HL-60/S4 treated with retinoic acid at 250 ng/mL for 4 days and 3 days (cell line): Measurements from ENCODE around the gene TXNDC17.

Experiments
- in situ Hi-C: fragments of 300-500 bp; cut with MboI; formaldehyde crosslinking; loops from 2 replicates; pipeline ENCODE4 v1.7.0; 2022; ENCODE audit warnings: low sequenced_read_pairs

TXNDC17 gene

DNA sequence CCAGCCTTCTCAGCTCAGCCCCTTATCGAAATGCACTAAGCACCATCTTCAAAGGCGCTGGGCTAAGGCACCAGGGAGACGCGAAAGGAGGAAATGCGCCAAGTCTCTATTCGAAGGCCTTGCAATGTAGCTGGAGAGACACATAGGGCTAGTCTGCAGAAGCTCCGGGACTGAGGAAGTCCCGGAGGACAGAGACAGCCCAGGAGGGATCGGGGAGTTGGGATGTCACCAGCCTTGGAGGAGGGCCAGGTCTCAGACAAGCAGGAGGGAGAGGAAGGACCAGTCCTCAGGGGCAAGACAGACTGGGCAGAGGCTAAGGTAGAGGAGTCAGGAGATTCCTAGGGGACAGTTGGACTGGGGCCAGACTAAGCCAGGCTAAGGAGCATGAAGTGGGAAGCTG, 19.2 kb downstream of the TXNDC17 start:
- in situ Hi-C loops, result loop anchor here (10.0 kb wide), 1 partner anchor 355 kb away; the partner anchor contains the start of gene RNASEK

DNA sequence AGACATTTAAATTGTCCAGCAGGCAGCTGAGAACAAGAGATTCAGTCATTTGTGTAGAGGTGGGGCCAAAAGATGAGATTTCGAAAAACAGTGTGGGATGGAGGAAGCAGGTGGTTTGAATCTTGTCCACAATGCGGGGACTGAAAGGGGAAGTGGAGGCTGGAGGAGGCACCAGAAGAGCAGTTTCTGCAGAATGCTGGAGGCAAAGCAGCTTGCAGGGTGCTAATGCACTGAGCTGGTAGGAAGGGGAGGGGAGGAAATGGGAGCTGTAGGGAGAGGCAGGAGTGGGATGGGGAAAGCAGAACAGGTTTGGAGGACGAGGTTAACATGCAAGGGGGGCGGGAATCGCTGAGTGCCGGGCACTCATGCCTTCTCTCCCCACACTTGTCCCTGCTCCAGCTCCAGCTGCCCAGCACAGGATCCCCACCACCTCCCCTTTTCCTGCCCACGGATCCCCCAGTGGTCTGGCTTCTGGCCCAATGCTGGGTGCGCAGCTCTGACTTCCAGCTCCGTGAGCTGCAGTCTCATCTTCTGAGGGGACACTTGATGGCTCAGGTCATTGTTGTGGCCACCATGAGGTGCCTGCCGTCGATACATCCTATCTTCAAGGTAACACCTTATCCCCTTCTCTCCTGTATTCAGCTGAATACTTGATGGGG, 20.1 kb downstream of the TXNDC17 start:
- in situ Hi-C loops, result loop anchor here (10.0 kb wide), 1 partner anchor 354 kb away; the partner anchor contains the start of gene RNASEK

DNA sequence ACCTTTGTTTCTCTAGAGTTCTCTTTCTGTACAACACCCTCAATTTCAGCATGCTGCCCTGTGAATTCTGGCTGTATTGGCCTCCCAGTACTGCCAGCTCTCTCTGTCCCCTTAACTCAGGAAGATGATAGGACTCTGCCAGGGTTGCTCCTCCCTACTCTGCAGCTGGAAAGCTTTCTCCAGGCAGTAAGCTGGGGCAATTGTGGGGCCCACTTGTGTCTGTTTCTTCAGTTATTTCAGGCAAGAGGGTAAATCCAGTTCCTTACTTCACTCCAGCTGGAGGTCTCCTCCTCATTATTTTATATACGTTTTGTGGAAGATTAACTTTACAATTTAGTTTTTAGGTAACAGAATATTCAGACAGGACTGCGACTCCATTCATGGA, 20.6 kb downstream of the TXNDC17 start:
- in situ Hi-C loops, result loop anchor here (10.0 kb wide), 1 partner anchor 353 kb away; the partner anchor contains the start of gene RNASEK

DNA sequence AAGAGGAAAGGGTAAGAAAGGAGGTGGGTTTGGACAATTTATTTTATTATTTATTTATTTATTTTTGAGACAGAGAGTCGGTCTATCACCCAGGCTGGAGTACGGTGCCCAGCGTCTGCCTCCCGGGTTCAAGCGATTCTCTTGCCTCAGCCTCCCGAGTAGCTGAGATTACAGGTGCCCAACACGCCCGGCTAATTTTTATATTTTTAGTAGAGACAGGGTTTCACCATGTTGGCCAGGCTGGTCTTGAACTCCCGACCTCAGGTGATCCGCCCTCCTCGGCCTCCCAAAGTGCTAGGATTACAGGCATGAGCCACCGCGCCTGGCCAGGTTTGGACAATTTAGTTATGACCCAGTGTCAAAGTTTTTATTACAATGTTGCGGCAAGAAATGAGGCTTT, 22.3 kb downstream of the TXNDC17 start:
- in situ Hi-C loops, result loop anchor here (10.0 kb wide), 1 partner anchor 352 kb away; the partner anchor contains the start of gene RNASEK

DNA sequence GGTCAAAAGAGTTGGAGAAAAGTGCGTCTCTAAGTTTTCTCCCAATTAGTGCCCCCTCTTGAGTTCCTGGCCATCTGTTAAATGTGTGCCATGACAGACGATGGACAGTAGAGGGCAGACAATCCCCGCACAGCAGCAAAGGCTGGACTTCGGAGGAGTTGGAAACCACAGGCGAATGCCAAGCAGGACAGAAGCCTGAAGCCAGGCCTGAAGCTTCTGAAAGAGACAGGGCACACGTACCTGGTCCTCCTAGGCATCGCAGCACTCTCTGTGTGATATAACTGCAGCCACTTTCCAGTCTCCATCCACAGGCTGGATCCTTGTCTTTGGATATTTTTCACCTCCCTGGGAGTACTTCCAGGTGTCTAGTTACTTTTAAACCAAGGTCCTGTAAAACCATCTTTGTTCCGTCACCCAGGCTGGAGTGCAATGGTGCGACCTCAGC, 25.2 kb downstream of the TXNDC17 start:
- in situ Hi-C loops, result loop anchor here (10.0 kb wide), 1 partner anchor 349 kb away; the partner anchor contains the start of gene RNASEK

DNA sequence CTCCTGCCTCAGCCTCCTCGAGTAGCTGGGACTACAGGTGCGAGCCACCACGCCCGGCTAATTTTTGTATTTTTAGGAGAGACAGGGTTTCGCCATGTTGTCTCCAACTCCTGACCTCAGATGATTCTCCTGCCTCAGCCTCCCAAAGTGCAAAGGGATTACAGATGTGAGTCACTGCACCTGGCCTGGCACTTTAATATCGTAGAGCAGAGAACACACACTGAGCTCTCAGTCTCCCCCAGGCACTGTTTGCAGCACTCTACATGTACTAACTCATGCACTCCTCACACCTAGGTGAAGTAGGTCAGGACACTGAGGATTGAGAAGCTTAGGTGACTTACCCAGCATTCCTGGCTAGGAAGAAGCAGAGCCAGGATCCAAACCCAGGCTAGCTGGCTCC, 25.7 kb downstream of the TXNDC17 start:
- in situ Hi-C loops, result loop anchor here (10.0 kb wide), 1 partner anchor 348 kb away; the partner anchor contains the start of gene RNASEK

DNA sequence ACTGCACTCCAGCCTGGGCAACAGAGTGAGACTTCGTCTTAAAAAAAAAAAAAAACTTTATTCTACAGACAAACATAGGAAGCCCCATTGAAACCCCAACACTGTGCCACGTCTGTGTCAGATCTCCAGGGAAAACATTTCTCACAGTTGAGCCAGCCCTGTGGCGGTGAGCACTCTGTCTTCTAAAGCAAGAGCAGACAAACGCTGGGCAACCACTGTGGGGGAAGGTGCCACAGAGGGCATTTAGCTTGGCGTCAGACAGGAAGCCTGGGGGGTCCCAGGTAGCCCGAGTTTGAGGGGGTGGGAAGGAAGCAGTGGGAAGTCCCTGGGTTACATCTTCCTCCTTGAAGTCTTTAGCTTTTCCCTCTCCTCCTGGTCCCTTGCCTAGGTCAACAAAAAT, 26.7 kb downstream of the TXNDC17 start:
- in situ Hi-C loops, result loop anchor here (10.0 kb wide), 1 partner anchor 347 kb away; the partner anchor contains the start of gene RNASEK

DNA sequence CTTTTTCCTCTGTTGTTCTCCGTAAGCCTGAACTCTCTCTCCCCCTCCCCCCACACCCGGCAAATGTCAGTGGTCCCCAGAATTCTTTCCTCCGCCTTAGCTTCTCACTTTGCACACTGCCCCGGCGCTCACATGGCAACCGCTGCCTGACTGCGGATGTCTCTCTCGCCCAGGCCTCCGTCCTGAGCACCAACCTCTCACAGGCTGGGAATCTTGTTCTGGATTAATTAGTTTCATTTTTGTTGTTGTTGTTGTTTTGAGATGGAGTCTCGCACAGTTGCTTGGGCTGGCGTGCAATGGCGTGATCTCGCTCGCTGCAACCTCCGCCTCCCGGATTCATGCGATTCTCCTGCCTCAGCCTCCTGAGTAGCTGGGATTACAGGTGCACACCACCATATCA, 27.4 kb downstream of the TXNDC17 start:
- in situ Hi-C loops, result loop anchor here (10.0 kb wide), 1 partner anchor 347 kb away; the partner anchor contains the start of gene RNASEK

DNA sequence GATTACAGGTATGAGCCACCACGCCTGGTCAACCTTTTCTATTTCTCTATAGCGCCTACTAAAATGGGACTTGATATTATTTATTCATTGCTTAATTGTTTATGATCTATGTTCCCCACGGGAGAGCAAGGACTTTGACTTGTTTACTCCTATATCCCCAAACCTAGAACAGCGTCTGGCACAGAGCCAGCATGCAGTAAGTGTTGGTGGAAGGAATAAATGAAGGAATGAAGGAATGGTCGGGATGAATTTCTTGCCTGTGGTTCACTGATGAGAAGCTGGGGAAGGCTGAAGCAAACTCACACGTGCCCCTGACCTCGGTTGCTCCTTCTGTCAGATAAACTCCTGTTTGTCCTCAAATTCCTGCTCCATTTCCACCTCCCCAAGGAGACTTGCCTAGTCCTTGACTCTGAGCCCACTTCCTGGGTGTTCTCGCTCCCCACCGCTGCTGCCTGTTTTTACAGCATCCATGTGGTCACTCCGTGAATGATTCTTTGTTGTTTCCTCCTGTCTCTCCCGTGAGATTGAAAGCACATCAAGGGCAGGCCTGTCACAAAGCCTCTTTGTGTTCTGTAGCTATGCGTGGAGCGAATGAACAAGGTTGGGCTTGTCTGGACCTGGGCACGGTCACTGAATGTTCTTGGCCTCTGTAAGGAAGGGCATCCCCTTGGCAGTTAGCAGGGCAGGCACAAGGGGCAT, 28.0 kb downstream of the TXNDC17 start:
- in situ Hi-C loops, result loop anchor here (10.0 kb wide), 1 partner anchor 346 kb away; the partner anchor contains the start of gene RNASEK

DNA sequence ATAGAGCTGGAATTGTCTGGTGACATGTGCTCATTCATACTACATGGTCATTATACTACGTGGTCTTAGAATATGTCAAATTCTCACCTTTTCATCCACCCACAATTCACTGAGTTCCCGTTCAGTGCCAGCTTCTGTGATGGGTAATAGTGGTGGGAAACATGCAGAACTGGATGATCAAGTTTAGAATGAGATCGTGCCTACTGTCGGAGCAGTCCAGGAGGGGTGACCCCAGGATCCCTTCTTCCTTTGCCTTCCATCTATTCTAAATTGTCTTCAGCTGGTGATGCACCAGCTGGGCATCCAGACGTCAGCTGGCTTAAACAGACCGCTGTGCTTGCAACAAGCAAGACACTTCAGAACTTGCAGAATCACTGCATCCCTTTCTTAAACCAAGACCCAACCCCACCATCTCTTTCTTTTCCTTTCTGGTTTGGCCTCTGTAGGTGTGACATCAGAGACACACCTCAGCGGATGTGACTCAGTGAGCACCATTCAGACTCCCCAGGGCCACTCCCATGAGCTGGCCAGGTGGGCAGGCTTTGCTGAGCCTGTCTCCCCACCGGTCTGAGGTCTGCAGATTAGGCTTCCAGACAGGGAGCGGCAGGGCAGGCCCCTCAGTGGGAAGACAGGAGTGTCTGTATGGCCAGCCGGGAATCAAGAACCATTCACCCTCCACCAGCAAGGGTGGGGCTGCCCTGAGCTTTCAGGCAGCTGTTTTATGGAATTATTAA, 28.8 kb downstream of the TXNDC17 start:
- in situ Hi-C loops, result loop anchor here (10.0 kb wide), 1 partner anchor 345 kb away; the partner anchor contains the start of gene RNASEK

DNA sequence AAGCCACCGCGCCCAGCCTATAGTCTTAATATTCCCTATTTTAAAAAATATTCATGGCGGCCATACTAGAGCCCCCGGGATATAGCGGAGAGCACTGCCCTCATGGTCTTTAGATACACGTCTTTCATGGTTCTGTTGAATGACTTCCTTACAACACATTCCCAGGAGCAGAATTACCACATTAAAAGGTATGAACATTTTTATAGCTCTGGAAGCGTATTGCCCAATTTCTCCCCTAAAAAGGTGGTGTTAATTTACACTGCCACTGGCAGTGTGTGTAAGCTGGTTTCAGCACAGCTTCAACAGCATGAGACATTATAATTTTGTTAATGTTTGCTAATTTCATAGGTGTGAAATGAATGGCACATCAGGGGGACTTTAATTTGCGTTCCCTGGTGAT, 29.7 kb downstream of the TXNDC17 start:
- in situ Hi-C loops, result no loop called here

DNA sequence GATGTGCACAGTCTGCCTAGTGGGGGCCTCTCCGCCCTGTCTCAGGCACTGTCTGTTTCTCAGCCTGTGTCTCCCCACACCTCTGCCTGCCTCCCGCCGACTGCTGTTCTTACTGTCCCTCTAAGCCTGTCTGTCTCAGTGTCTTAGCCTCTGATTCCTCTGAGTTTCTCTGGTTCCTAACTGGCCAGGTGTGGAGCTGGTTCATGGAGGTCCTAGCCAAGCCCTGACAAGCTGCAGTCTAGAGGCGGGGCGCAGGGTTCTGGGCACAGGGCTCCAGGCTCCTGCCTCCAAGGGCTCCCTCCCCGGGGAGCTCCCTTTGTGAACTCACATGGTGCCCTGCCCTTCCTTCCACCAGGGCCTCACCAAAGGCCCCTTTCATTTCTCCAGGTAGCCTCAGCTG, 30.1 kb downstream of the TXNDC17 start:
- in situ Hi-C loops, result no loop called here

DNA sequence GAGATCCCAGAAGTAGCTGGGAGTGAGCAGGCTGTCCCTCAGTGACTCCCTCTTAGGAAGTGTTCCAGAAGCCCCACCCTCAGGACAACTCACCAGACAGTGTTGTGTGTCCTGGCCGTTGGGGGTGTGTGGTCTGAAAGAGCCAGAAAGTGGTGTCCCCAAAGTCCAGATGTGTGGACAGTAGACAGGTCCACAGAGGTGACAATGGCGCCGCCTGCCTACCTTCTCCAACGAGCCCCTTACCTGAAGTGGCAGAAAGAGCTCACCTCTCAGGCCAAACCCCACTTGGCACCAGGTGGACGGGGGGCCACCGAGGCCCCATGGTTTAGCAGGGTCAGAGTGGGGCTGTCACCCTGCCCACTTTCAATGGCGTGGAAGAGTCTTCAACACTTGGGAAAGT, 30.6 kb downstream of the TXNDC17 start:
- in situ Hi-C loops, result no loop called here

DNA sequence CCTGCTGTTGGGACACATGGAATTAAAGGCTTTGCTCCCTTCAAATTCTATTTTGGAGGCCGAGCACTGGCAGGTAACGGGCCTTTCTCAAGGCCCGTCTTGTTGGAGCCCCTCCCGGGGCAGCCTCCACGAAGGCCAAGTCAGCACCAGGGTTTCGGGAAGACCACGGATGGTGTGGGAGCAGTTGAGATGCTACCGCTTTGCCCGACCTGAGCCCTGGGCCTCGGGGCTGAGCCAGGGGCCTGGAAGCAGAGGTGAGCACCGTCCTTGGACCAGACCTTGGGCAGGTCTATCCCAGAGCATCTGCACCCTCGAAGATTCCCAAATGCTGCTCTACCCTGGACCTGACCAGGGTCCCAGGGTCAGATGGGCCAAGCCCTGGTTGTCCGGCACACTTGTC, 33.7 kb downstream of the TXNDC17 start:
- in situ Hi-C loops, result no loop called here

DNA sequence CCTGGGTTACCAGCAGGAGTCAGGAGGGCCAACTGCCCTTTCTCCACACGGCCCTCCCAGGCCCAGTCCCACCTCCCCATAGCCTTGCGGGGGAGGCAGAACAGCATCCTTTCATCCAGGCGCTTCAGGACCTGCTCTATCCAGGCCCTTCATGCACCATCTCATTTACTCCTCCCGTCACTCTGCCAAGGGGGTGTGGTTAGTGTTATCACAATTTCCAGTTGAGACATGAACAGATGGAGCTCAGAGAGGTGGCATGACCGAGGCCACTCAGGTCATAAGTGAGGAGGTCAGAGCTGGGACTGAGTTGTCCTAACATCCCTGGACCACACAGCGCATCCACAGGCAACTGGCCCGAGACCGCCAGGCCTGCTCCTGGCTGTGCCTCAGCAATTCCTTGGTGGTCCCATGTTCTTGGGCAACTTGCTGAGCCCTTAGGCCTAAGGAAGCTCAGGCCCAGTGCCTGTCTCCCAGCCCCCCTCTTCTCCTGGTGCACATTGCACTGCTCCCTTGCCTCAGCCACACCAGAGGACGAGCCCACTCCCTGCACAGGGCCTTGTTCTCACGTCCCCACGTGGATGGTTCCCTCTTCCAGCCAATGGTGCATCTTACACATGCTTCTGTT, 34.5 kb downstream of the TXNDC17 start:
- in situ Hi-C loops, result no loop called here

DNA sequence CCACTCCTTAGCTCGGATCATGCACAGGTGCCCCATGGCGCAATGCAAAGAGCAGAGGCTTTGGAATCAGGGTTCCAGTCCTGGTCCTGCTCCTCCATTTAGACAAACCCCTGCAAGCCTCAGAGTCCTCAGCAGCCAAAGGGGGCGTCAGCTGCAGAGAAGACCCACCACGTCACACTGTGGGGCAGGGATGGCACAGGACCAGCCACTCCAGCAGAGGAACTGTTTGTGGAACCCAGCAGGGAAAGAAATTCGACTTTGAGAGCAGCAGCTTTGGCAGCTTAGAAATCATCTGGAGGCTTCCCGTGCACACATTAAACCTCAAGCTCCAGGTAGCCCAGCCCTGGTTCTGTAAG, 35.9 kb downstream of the TXNDC17 start:
- in situ Hi-C loops, result no loop called here

DNA sequence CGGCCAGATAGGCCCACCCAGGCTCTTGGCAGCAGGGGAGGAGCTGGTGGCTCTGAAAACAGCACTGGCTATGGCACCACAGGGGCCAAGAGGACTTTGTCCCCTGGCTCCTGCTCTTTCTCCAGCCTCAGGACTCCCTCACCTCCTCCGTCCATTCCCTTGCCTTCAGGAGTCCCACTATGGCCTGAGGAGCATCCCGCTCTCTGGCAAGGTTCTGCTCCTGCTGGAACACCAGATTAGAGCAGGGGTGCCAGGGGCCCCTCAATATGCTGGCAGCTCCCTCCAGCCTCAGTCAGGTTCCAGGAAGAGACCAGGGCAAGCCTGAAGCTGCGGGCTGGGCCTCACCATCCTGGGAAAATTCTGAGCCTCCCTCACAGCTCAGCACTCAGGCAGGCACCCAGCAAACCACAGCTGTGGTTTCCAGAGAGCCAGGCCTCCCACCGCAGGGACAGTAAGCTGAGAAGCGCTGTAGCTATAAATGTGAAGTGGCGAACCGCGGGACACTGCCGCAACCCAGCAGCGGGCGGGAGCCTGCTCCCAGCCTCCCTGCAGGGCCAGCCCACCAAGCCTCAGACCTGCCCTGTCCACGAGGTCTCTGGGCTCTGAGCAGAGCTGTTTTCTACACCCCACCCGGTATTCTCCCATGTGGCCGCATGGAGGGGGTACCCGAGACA, 36.4 kb downstream of the TXNDC17 start:
- in situ Hi-C loops, result no loop called here

DNA sequence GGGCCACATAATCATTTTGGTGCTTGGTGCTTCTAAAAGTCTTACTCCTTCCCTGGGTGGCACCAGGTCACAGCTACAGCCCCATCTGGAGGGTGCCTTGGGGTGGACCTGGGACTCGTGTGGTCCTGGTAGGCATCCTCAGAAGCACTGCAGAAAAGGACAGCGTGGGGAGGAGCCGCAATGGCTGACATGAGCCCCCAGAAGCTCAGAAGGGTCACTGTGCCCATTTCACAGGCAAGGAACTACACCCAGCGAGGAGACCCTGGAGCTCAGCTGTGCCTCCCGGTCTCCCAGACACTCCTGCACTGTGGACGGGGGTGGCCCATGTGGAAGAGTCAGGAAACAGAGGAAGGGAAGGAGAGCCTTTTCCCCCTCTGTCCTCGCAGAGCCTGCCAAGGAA, 37.1 kb downstream of the TXNDC17 start:
- in situ Hi-C loops, result no loop called here

DNA sequence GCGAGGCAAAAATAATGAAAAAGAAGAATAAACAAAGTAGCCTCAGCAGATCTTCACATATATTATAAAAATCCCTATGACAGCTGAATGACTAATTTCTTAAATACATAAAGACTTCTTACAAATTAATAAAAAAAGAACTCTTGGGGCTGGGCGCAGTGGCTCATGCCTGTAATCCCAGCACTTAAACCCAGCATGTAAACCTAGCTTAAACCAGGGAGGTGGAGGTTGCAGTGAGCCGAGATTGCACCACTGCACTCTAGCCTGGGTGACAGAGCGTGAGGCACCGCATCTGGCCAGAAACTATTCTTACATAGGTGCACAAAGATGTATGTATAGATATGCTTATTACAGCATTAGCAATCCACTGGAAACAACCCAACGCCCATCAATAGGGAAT, 38.4 kb downstream of the TXNDC17 start:
- in situ Hi-C loops, result no loop called here

DNA sequence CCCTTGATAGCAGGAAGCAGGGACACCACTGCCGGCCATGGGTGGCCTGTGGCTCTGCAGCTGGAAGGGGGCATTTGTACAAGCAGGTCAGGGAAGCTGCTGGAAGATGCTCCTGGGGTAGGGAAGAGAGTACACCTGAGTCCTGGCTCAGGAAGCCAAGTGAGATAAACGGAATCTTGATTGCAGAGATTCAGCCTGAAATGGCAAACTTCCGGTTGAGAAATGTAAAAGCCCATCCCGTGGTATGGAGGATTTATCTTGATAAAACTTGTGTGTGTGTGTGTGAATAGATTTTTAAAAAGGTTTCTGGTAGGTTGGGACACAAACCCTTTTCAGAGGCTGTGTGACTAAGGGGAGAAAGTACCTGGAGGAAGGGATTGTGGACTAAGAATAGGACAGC, 40.3 kb downstream of the TXNDC17 start:
- in situ Hi-C loops, result no loop called here
